NB4 (cell line): ENCODE measurements around the gene INO80C.

Experiments
- DNase-seq: peaks from one replicate; pipeline ENCODE4 v3.0.0; 2010; ENCODE audit warnings: low read depth
- H3K4me3 ChIP-seq: one replicate; pipeline ENCODE4 v1.5.1; 2011; ENCODE audit warnings: mild to moderate bottlenecking, low read depth, low read length, moderate library complexity
- MAX ChIP-seq: IDR thresholded peaks from 2 replicates; pipeline ENCODE4 v1.6.1; 2011; ENCODE audit warnings: low read depth, low read length
- MYC ChIP-seq: IDR thresholded peaks from 2 replicates; pipeline ENCODE4 v1.6.1; 2011; ENCODE audit warnings: low read depth, low read length
- POLR2A ChIP-seq: IDR thresholded peaks from 2 replicates; pipeline ENCODE4 v1.6.1; 2011; ENCODE audit warnings: mild to moderate bottlenecking; ENCODE audit not compliant: insufficient read length; ENCODE audit errors: extremely low read depth
- TF ChIP-seq, protein P1 (sequence below): IDR thresholded peaks from one replicate; pipeline ENCODE4 v1.5.1; 2012; ENCODE audit warnings: low read depth, low read length

The INO80C gene

GRCh38 chr18:35478520-35479435 is 19.0 kb downstream of the INO80C start:
- TF ChIP-seq POLR2A: no peak
- TF ChIP-seq MYC: no peak
- no peak for TF ChIP-seq MAX
- TF ChIP-seq, protein P1, sequence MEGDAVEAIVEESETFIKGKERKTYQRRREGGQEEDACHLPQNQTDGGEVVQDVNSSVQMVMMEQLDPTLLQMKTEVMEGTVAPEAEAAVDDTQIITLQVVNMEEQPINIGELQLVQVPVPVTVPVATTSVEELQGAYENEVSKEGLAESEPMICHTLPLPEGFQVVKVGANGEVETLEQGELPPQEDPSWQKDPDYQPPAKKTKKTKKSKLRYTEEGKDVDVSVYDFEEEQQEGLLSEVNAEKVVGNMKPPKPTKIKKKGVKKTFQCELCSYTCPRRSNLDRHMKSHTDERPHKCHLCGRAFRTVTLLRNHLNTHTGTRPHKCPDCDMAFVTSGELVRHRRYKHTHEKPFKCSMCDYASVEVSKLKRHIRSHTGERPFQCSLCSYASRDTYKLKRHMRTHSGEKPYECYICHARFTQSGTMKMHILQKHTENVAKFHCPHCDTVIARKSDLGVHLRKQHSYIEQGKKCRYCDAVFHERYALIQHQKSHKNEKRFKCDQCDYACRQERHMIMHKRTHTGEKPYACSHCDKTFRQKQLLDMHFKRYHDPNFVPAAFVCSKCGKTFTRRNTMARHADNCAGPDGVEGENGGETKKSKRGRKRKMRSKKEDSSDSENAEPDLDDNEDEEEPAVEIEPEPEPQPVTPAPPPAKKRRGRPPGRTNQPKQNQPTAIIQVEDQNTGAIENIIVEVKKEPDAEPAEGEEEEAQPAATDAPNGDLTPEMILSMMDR: no peak
- H3K4me3 ChIP-seq: no peak overlapping the region
- DNase-seq: peak; percentile 82

DNA sequence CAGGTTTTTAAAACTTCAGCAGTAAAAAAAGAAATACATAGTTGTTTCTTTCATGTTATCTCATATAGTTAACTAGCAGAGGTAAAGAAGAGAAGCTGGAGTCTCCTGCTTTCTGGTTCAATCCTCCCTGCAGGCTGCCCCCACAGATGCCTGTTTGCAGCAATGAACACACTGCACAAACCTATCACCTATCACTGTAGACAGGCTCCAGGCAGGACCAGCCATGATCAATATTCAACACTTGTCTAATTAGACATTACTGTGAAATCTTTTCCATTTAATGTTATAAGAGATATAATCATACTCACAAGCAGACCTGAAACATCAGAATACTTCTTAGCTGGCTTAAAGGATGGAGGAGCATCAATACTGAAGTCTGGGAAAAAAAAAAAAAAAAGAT is 19.8 kb downstream of the INO80C start:
- DNase-seq: no peak
- no peak overlapping the region for H3K4me3 ChIP-seq
- TF ChIP-seq POLR2A (no peak), MYC (no peak), MAX (no peak)
- TF ChIP-seq, protein P1: no peak

DNA sequence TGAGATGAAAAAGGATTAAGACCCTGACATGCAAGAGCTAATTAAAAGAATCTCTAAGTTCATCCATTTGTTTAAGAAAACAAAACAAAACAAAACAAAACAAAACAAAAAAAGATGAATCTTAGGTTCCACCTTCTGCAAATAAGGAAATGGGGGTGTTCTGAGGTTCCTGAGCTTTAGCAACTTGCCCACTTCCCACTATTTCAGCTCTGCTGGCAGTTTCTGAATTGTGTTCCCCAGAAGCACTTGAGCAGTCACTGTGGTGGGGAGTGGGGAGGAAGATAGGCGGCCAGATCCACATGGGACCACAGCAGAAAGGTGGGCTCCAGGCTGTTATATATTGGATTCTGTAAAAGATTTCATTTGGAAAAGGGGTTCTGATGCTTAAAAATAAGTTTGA is 20.3 kb downstream of the INO80C start:
- H3K4me3 ChIP-seq: no peak overlapping the region

DNA sequence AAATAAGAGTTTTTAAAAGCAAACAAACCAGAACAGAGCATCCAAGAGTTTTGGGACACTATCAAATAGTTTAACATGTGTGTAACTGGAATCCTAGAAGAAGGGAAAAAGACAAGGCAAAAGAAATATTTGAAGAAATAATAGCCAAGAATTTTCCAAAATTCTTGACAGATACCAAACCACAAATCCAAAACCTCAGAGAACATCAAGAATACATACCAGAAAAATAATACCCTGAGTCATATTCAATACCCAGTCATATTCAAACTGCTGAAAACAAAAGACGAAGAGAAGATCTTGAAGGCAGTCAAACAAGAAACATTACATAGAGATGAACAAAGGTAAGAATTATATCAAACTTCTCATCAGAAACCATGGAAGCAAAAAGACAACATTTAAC is 22.9 kb downstream of the INO80C start:
- TF ChIP-seq MAX: no peak
- TF ChIP-seq POLR2A: no peak
- TF ChIP-seq MYC: no peak
- TF ChIP-seq, protein P1: no peak
- no peak overlapping the region for H3K4me3 ChIP-seq
- no peak for DNase-seq

More for the DNA sequence above, 20.3 kb downstream of the INO80C start:
- TF ChIP-seq, protein P1: no peak
- TF ChIP-seq MYC (no peak), POLR2A (no peak), MAX (no peak)
- DNase-seq: peak; percentile 46

DNA sequence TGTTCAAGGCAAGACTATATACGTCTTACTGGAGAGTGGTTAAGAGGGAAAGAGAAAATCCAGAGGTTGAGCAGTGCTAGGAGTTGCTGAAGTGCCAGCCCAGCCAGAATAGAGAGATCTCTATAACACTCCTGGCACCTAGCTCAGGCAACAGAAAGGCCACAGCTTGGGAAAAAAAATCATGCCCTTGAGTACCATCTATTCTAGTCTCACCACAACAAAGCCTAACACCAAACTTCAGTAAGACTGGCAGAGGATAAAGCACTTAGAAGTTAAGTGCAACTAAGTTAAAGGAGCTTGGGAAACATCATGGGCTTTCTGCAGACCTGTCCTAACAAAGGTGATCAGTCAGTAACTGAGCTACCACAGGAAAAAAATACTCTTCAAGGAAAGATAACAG is 24.2 kb downstream of the INO80C start:
- no peak for DNase-seq
- no peak for TF ChIP-seq POLR2A
- no peak for TF ChIP-seq MAX
- no peak for TF ChIP-seq MYC
- TF ChIP-seq, protein P1: no peak
- no peak overlapping the region for H3K4me3 ChIP-seq

DNA sequence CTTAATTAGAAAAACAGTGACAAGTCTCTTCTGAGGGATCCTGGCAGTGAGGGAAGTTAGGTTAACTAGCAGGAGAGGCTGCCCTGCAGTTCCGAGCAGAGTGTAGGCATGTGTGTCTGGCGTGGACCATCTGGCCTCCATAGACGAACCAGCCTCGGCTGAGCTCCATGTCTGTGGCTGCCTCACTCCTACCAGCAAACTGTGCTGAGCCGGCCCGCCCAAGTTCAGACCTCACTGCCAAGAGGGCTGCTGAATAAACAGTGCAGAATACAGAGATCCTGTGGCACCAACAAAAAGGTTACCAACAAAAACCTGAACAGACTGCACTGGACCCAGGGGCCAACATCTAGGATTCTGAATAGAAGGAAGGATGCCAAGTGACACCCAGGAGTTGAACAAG is 27.3 kb downstream of the INO80C start:
- TF ChIP-seq MYC: no peak
- DNase-seq: no peak
- no peak overlapping the region for H3K4me3 ChIP-seq
